GM12873 (cell line): Measurements from ENCODE around the gene NLRP9.

Source experiments
- CTCF ChIP-seq: IDR thresholded peaks from 2 replicates; pipeline ENCODE4 v1.5.1; 2012; ENCODE audit warnings: low read depth, mild to moderate bottlenecking, moderate library complexity, low read length, control low read depth; ENCODE audit not compliant: insufficient read depth; ENCODE audit errors: missing control alignments

The NLRP9 gene

GRCh38 chr19:55676889-55677505 lies 61.2 kb downstream of the NLRP9 start:
- no peak for TF ChIP-seq CTCF

GRCh38 chr19:55676383-55676782 lies 61.8 kb downstream of the NLRP9 start:
- TF ChIP-seq CTCF, result no peak

- no peak for TF ChIP-seq CTCF
Observed at GRCh38 chr19:55675661-55676354, 62.4 kb downstream of the NLRP9 start.

GRCh38 chr19:55674841-55675660 lies 63.2 kb downstream of the NLRP9 start, which contains the start of gene EPN1:
Gene EPN1, plus strand, starts transcription at chr19:55675226. Its CDS starts 3,402 bp downstream, at chr19:55678628.
- no peak for TF ChIP-seq CTCF

- no peak for TF ChIP-seq CTCF
Observed at GRCh38 chr19:55674459-55674840, 63.8 kb downstream of the NLRP9 start.

- TF ChIP-seq CTCF, result no peak
Observed at GRCh38 chr19:55673889-55674288, 64.3 kb downstream of the NLRP9 start.

- TF ChIP-seq CTCF, result no peak
Observed at GRCh38 chr19:55673465-55673864, 64.7 kb downstream of the NLRP9 start.
